Endothelial cell of umbilical vein (primary cell): ENCODE results near the gene PDCD2L.
"Not testable (repeated sequence)": the region's sequence is repeated elsewhere in the genome, so short reads cannot be mapped to it uniquely, and the experiment has no call there.

Experiments
- EZH2 ChIP-seq: IDR thresholded peaks from 2 replicates; pipeline ENCODE4 v1.6.1; 2012; ENCODE audit warnings: borderline replicate concordance, low read depth, mild to moderate bottlenecking, moderate library complexity, low read length, inconsistent platforms; ENCODE audit not compliant: severe bottlenecking
- FOS ChIP-seq: IDR thresholded peaks from 2 replicates; pipeline ENCODE4 v1.6.1; 2011; ENCODE audit warnings: mild to moderate bottlenecking, low read length, moderate library complexity, borderline replicate concordance; ENCODE audit not compliant: insufficient read depth
- JUN ChIP-seq: IDR thresholded peaks from 2 replicates; pipeline ENCODE4 v1.6.1; 2011; ENCODE audit warnings: borderline replicate concordance, low read depth; ENCODE audit not compliant: insufficient read length, insufficient read depth
- POLR2A ChIP-seq: IDR thresholded peaks from 2 replicates; pipeline ENCODE4 v1.6.1; 2012; ENCODE audit warnings: low read depth, mild to moderate bottlenecking, control low read depth, low read length
- POLR2AphosphoS5 ChIP-seq: IDR thresholded peaks from 2 replicates; pipeline ENCODE4 v1.6.1; 2012; ENCODE audit warnings: low read depth, mild to moderate bottlenecking, control low read depth, low read length, moderate library complexity; ENCODE audit not compliant: insufficient read depth
- TF ChIP-seq, protein P1 (sequence below), 2 donors: IDR thresholded peaks; 1 replicate in 1 of 2; 2 replicates in 1 of 2; pipeline ENCODE4 v1.5.1; 2011; ENCODE audit warnings: low read length in 2 of 2, mild to moderate bottlenecking in 2 of 2, moderate library complexity in 2 of 2, control low read depth in 1 of 2, inconsistent platforms in 1 of 2, low read depth in 1 of 2; ENCODE audit not compliant: insufficient read depth in 1 of 2; ENCODE audit errors: extremely low read depth in 1 of 2
- TF ChIP-seq, protein P2 (sequence below): IDR thresholded peaks from 2 replicates; pipeline ENCODE4 v1.6.1; 2011; ENCODE audit not compliant: insufficient read depth, insufficient read length

DNA sequence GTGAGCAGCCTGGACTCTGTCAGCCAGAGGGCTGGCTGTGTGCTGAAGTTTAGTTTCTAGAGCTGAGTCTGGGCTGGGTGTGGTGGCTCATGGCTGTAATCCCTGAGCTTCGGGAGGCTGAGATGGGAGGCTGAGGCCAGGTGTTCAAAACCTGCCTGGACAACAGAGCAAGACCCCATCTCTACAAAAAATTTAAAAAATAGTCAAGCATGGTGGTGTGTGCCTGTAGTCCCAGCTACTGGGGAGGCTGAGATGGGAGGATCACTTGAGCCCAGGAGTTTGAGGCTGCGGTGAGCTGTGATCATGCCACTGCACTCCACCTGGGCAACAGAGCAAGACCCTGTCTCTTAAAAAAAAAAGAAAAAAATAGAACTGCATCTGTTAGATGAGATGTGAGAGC, 15.5 kb upstream of the PDCD2L start:
- not testable (repeated sequence) for TF ChIP-seq FOS, POLR2AphosphoS5, EZH2, JUN, POLR2A
- TF ChIP-seq, protein P1, sequence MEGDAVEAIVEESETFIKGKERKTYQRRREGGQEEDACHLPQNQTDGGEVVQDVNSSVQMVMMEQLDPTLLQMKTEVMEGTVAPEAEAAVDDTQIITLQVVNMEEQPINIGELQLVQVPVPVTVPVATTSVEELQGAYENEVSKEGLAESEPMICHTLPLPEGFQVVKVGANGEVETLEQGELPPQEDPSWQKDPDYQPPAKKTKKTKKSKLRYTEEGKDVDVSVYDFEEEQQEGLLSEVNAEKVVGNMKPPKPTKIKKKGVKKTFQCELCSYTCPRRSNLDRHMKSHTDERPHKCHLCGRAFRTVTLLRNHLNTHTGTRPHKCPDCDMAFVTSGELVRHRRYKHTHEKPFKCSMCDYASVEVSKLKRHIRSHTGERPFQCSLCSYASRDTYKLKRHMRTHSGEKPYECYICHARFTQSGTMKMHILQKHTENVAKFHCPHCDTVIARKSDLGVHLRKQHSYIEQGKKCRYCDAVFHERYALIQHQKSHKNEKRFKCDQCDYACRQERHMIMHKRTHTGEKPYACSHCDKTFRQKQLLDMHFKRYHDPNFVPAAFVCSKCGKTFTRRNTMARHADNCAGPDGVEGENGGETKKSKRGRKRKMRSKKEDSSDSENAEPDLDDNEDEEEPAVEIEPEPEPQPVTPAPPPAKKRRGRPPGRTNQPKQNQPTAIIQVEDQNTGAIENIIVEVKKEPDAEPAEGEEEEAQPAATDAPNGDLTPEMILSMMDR (IDR thresholded peaks at IDR 0.05; ENCODE audit: extremely low read depth in 1 of 2, insufficient read depth in 1 of 2, low read depth in 1 of 2, low read length in 2 of 2) = not testable (repeated sequence)
- TF ChIP-seq, protein P2, sequence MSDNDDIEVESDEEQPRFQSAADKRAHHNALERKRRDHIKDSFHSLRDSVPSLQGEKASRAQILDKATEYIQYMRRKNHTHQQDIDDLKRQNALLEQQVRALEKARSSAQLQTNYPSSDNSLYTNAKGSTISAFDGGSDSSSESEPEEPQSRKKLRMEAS = not testable (repeated sequence)
